Epithelial cell of prostate (primary cell): ENCODE results near the gene PDIK1L.

Source experiments
- DNase-seq: peaks from one replicate; pipeline ENCODE4 v3.0.0-alpha.2; 2011; ENCODE audit warnings: low read depth, low spot score
- H3K27ac ChIP-seq: fragments of 450-650 bp; 2 replicates; pipeline ENCODE4 v1.5.1; 2017; ENCODE audit warnings: mild to moderate bottlenecking

The PDIK1L gene

DNA sequence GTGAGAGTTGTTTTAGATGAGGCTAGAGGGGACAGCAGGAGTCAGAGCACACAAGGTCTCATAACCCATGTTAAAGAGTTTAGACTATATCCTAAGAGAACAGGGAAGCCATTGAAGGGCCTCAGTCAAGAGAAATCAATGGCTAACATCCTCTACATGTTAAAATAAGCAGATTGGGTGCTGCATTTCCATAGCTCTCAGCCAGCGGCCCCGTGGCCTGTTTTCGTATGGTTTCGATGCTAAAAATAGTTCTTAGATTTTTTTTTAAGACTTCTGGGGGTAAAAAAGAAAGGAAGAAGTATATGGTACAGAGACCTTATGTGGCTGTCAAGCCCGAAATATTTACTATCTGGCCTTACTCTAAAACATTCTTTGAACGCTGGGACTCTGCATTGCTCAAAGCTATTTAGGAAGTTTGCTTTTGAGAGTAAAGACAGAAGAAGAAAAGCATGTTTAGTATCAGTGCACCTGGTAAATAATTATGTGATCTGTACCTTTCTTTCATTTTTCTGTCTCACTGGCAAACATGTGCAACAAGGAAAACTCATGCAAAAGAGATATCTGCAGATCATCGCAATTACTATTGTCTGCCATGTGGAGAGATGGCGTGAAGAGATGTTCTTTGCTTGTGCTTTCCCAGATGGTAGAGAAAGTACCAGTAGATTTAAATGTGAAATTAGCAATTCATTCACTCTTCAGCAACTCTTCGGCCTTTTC, 8.4 kb downstream of the PDIK1L start:
- no peak for DNase-seq
- H3K27ac ChIP-seq = no peak overlapping the region

GRCh38 chr1:26121854-26122773, 10.5 kb downstream of the PDIK1L start:
- DNase-seq = no peak
- peak overlapping the region; percentile 53 for H3K27ac ChIP-seq

DNA sequence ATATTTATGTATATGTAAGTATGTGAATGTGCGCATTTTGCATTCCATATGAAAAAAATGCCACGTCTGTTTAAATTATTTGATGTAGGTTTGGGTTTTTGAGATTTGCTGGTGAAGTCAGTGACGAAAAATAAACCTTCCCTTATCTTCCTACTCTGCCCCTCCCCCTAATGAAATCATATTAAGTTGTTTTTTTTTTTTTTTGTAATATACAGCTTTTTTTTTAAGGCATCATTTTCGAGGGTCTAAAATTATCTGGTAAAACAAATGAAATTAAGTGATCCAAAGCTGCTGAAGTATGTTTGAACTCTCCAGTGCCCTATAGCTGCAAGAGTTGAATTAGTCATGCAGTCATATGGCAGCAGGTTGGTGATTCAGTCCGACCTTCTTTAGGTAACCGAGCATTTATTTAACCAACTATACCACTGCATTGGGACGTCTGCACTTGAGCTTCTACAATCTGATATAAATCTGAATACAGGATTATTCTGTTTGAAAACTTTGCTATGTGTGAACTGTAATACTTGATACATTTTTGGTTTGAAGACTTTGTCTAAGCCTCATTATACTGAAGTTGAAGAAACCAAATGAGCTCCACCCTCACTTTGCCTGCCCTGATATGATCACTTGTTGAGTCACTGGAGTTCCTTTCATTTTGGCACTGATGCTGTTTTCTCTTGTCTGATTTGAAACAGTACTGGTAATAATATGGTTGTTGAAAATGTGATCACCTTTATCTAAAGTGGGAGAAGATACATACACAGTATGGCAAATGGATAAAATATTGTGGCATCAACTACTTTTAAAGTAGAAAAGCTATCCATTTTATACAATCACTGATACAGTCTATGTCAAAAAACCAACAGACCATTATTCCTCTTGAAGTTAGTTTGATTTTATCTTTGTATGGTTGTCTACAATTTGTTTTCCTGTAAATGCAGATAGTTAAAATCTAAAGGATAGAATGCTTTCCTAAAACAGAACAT, 11.7 kb downstream of the PDIK1L start:
- peak overlapping the region; percentile 53 for H3K27ac ChIP-seq
- no peak for DNase-seq

DNA sequence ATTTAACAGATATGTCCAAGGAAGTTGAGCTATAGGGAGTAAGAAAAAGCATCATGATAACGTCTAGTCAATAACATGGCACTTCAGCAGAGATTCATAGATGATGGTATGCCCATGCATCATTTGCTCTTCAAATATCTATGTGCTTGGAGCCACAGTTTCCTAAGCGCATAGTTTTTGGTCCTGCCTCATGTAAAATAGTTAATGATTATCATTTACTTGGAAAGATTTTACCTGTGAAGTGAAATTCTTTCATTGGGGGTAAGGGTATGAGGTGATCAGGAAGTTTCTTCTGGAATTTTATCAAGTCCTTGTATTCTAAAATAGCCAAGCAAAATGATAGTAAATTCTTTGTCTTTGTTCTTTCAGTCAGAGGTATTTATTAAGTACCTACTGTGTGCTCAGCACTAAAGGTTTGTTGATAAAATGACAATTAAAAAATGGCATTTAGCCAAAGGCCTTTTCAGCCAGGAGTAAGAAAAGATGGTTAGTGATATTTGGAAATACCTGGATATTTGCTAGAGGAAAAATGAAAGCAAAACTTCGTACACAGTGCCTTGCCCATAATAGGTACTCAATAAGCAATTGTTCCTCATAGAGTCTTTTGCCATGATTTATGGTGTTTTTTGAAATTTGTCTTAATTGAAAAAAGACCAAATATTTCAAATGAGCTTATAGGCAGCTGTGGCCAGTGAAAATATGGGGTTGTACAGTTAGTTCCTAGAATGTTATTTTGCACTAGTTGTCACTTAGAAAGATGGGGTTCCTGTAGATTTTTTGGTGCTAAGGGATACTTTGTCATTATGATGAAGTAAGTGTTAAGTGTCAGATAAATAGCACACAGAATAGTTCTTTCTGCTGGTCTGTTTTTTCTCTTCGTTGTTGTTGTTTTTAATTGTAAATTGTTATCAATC, 13.1 kb downstream of the PDIK1L start:
- no peak for DNase-seq
- H3K27ac ChIP-seq = peak overlapping the region; percentile 53

- peak overlapping the region; percentile 54 for H3K27ac ChIP-seq
- DNase-seq = no peak
Measured at GRCh38 chr1:26125382-26125781, 13.8 kb downstream of the PDIK1L start.

- H3K27ac ChIP-seq = peak overlapping the region; percentile 54
- DNase-seq = no peak
Measured at GRCh38 chr1:26125946-26126320, 14.3 kb downstream of the PDIK1L start.

DNA sequence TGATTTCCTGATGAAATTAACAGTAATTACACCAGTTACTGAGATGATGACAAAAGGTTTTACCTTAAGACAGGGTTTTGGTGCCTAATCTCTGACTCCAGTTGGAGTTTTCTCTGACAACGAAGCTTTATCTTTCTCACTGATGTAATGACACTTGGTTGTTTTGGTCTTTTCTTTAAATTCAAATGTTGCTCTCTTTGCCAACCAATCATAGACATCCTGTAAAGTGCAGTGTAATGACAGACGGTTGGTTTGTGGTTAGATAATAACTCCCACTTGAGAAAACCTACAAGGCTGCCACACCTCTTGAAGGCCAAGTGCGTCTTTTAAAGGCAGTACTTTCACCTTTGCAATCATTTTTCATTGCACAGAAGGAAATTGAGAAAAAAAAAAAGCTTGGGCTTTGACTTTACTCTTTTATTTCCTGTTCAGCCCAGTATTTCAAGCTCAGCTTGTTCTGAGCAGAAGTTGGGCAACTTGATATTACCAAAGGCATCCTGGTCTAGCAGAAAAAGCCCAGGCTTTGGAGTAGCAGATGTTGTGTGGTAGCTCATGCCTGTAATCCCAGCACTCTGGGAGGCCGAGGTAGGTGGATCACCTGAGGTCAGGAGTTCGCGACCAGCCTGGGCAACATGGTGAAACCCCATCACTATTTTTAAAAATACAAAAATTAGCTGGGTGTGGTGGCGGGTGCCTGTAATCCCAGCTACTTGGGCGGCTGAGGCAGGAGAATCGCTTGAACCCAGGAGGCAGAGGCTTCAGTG, 14.9 kb downstream of the PDIK1L start:
- peak; percentile 62 for DNase-seq

GRCh38 chr1:26127235-26128163, 15.9 kb downstream of the PDIK1L start:
- DNase-seq = no peak
- H3K27ac ChIP-seq = peak overlapping the region; percentile 54

More for the DNA sequence above, 14.9 kb downstream of the PDIK1L start:
- peak overlapping the region; percentile 54 for H3K27ac ChIP-seq

GRCh38 chr1:26129778-26130177, 18.2 kb downstream of the PDIK1L start:
- no peak overlapping the region for H3K27ac ChIP-seq
- no peak for DNase-seq

- no peak for DNase-seq
- H3K27ac ChIP-seq = no peak overlapping the region
Measured at GRCh38 chr1:26130695-26131094, 19.1 kb downstream of the PDIK1L start.

GRCh38 chr1:26132128-26132833, 20.7 kb downstream of the PDIK1L start:
- no peak overlapping the region for H3K27ac ChIP-seq
- DNase-seq = no peak

DNA sequence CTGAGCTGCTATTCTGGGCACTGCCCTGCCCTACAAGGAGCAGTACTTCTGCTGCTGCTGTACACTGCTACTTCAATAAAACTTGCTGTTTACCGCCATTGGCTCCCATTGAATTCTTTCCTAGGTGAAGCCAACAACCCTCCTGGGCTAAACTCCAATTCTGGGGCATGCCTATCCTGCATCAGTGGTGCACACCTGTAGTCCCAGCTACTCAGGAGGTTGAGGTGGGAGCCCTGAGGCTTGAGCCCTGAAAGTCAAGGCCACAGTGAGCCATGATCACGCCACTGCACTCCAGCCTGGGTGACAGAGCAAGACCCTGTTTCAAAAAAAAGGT, 21.2 kb downstream of the PDIK1L start:
- no peak overlapping the region for H3K27ac ChIP-seq
- DNase-seq = no peak

DNA sequence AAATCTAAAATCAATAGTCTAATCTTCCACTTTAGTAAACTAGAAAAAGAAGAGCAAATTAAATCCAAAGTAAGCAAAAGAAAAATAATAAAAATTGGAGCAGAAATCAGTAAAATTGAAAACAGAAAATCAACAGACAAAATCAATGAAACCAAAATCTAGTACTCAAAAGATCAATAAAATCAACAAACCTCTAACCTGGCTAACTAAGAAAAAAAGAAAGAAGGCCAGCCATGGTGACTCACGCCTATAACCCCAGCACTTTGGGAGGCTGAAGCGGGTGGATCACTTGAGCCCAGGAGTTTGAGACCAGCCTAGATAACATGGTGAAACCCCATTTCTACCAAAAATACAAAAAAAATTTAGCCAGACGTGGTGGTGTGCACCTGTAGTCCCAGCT, 22.8 kb downstream of the PDIK1L start:
- DNase-seq = no peak

DNA sequence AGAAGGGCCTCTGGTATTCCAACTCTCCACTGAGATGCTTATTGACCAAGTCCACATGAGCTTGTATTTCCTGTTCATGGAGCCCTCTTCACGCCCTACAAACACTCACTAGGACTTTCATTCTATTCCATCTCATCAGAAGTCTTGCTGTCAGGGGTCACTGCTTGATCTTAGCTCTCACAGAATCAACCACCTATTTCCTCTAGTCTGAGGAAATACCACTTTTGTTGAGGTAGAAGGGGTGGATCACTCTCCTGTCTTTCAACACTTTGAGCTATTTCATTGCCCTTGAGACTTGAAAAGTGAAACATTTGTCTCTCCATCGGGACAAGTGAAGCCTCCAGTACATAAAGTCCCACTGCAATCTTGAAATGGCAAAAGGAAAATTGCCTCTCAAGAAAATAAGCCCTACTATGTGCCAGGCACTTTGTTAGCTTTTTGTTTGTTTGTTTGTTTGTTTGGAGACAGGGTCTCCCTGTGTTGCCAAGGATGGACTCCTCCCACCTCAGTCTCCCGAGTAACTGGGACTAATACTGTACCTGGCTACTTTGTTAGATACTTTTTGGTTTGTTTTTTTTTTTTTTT, 27.4 kb downstream of the PDIK1L start:
- no peak overlapping the region for H3K27ac ChIP-seq
- DNase-seq = no peak

More for the DNA sequence above, 22.8 kb downstream of the PDIK1L start:
- H3K27ac ChIP-seq = no peak overlapping the region

DNA sequence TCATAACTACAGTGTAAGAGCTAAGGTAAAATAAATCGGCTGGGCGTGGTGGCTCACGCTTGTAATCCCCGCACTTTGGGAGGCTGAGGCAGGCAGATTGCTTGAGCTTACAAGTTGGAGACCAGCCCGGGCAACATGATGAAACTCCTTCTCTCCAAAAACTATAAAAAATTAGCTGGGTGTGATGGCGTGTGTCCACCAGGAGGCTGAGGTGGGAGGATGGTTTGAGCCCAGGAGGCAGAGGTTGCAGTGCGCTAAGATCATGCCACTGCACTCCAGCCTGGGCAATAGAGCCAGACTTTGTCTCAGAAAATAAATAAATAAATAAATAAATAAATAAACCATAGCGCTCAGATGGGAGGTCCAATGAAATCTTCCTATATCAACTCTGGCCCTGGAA, 30.5 kb downstream of the PDIK1L start:
- no peak overlapping the region for H3K27ac ChIP-seq
- no peak for DNase-seq

- H3K27ac ChIP-seq = no peak overlapping the region
- no peak for DNase-seq
Measured at GRCh38 chr1:26145041-26145959, 33.7 kb downstream of the PDIK1L start.
